Keratinocyte (primary cell): ENCODE measurements around the gene HSFX3.

ENCODE experiments used
- CTCF ChIP-seq, 3 experiments: IDR thresholded peaks in 1 of 3; conservative IDR thresholded peaks in 1 of 3; optimal IDR thresholded peaks in 1 of 3; 2 replicates in 2 of 3; 3 replicates in 1 of 3; pipeline versions ENCODE3 to v1.5.1; 2011; ENCODE audit warnings: low read length in 3 of 3, mild to moderate bottlenecking in 3 of 3, moderate library complexity in 2 of 3, control low read depth in 1 of 3, inconsistent platforms in 1 of 3; ENCODE audit not compliant: insufficient read depth in 2 of 3; ENCODE audit errors: extremely low read depth in 1 of 3
- EZH2 ChIP-seq: IDR thresholded peaks from one replicate; pipeline ENCODE4 v1.6.1; 2012; ENCODE audit warnings: inconsistent platforms, mild to moderate bottlenecking, low read length, moderate library complexity

GRCh38 chrX:149567621-149568417 lies 18.1 kb upstream of the HSFX3 start:
- TF ChIP-seq CTCF (optimal IDR thresholded peaks at IDR 0.05 in 1 of 3, IDR thresholded peaks at IDR 0.05 in 1 of 3, conservative IDR thresholded peaks at IDR 0.05 in 1 of 3; ENCODE audit: extremely low read depth in 1 of 3, insufficient read depth in 2 of 3, low read length in 3 of 3): no peak
- TF ChIP-seq EZH2: no peak
